Caco-2 (cell line): ENCODE results near the gene KLF16. TPM values are rescaled to one million over a fixed set of nuclear protein-coding genes. Genes with fewer than 3 reads are reported as not detected.

Experiments used
- BruUV-seq: library from RNA; stranded (reverse); fragments of 400-500 nt; replicated peaks from 2 replicates; lab custom pipeline; 2021; lab: Mats Ljungman, UMichigan
- CTCF ChIA-PET: fragments of 300-600 bp; sonication (Branson Sonifier 250); formaldehyde crosslinking; loops from one replicate; lab custom pipeline; 2022; ENCODE audit warnings: antibody characterized with exemption; lab: Charles Lee
- POLR2A ChIA-PET: fragments of 300-600 bp; sonication (Branson Sonifier 250); formaldehyde crosslinking; loops from one replicate; lab custom pipeline; 2022; ENCODE audit warnings: antibody characterized with exemption; lab: Charles Lee
- DNase-seq, 2 experiments: peaks; one replicate each; pipeline versions ENCODE4 v3.0.0 to v3.0.0-alpha.2; 2020 to 2022
- H3K27me3 ChIP-seq: replicated peaks from 2 replicates; pipeline ENCODE4 v1.6.0; 2011; ENCODE audit warnings: low read length; ENCODE audit not compliant: control insufficient read depth, insufficient read depth
- H3K36me3 ChIP-seq: 2 replicates; pipeline ENCODE4 v1.5.1; 2011; ENCODE audit warnings: low read length; ENCODE audit not compliant: control insufficient read depth, insufficient read depth
- H3K4me1 ChIP-seq: fragments of 250-450 bp; sonication (Bioruptor Pico); 2 replicates; pipeline ENCODE4 v1.5.1; 2020; ENCODE audit warnings: mild to moderate bottlenecking
- H3K4me3 ChIP-seq: 2 replicates; pipeline ENCODE4 v1.5.1; 2011; ENCODE audit warnings: low read depth, mild to moderate bottlenecking, control low read depth, low read length
- H3K9me3 ChIP-seq: fragments of 250-450 bp; sonication (Bioruptor Pico); 2 replicates; pipeline ENCODE4 v1.5.1; 2020; ENCODE audit warnings: mild to moderate bottlenecking, moderate library complexity
- H3K27ac Mint-ChIP-seq: one replicate; pipeline ENCODE4 v1.8.0; 2022; ENCODE audit warnings: mixed read lengths; ENCODE audit not compliant: unreplicated experiment
- H3K27me3 Mint-ChIP-seq: one replicate; pipeline ENCODE4 v1.8.0; 2022; ENCODE audit warnings: mixed read lengths; ENCODE audit not compliant: insufficient read depth, unreplicated experiment
- H3K36me3 Mint-ChIP-seq: one replicate; pipeline ENCODE4 v1.8.0; 2022; ENCODE audit warnings: mild to moderate bottlenecking, mixed read lengths; ENCODE audit not compliant: insufficient read depth, unreplicated experiment
- H3K4me1 Mint-ChIP-seq: one replicate; pipeline ENCODE4 v1.8.0; 2022; ENCODE audit warnings: low read depth, mixed read lengths; ENCODE audit not compliant: unreplicated experiment
- H3K4me3 Mint-ChIP-seq: one replicate; pipeline ENCODE4 v1.8.0; 2022; ENCODE audit warnings: mild to moderate bottlenecking, moderate library complexity, mixed read lengths; ENCODE audit not compliant: unreplicated experiment
- H3K9me3 Mint-ChIP-seq: one replicate; pipeline ENCODE4 v1.8.0; 2022; ENCODE audit warnings: mixed read lengths; ENCODE audit not compliant: unreplicated experiment
- intact Hi-C: fragments of 100-400 bp; cut with micrococcal nuclease; formaldehyde crosslinking; loops from one replicate; pipeline ENCODE4 v1.10.0; 2022; ENCODE audit not compliant: unreplicated experiment
- total RNA-seq: library from RNA; stranded (reverse); gene quantifications from 2 replicates; pipeline ENCODE4 v1.2.3, GENCODE V29; 2022
- TF ChIP-seq, protein P1 (sequence below), 2 experiments: fragments of 200-600 bp in 1 of 2; IDR thresholded peaks; 1 replicate in 1 of 2; 2 replicates in 1 of 2; pipeline versions ENCODE4 v1.5.1 to v1.8.0; 2011 to 2022; ENCODE audit warnings: antibody characterized with exemption in 1 of 2, control low read depth in 1 of 2, inconsistent platforms in 1 of 2, low read depth in 1 of 2, low read length in 1 of 2, mild to moderate bottlenecking in 1 of 2, moderate library complexity in 1 of 2; ENCODE audit not compliant: insufficient read depth in 1 of 2, severe bottlenecking in 1 of 2, unreplicated experiment in 1 of 2

The KLF16 gene
- total RNA-seq, 1 experiment from 2014 or later: 26.8 TPM

DNA sequence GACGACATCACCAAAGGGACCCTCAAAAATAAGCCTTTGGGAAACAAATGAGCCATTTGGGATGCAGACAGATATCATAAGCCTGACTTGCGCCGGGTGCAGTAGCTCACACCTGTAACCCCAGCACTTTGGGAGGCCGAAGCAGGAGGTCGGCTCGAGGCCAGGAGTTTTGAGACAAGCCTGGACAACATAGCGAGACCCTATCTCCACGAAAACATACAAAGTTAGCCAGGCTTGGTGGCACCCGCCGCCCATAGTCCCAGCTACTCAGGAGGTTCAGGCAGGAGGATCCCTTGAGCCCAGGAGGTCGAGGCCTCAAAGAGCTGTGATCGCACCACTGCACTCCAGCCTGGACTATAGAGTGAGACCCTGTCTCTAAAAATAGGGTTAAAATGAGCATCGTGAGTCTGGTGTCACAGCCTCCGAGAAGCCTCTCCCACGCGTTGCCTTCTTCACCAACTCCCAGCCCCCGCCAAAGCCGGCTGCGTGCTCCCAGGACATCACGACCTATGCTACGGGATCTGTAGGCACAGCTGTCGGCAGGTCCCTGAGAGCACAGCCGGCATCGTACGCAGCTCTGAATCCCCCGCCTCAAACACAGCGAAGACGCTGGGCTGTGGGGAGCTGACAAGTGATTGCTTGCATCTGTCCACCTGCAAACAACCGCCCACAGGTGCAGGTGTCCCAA, 16.7 kb downstream of the KLF16 start:
- H3K27me3 ChIP-seq: no peaks in the 10 kb centered on the region
- no TSS peak for BruUV-seq
- H3K4me1 Mint-ChIP-seq: no peaks in the 10 kb centered on the region

DNA sequence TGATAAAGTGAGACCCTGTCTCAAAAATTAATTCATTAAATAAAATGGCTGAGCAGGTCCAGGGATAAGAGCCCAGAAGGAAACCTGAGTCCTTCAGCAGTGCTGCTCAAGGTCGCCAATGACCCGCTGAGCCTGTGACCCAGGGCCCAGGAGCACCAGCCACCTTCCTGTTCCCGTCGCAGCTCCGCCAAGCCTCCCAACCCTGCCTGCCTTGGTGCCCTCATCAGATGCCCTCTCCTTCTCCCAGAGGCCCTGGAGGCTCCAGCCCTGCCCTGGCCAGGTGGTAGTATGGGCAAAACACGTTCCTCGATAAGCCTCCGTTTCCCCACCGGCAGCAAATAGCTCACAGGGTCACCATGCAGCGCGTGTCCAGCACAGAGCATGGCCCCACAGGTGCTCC, 17.7 kb downstream of the KLF16 start:
- peaks cover 35% of the 10 kb centered on the region for H3K36me3 Mint-ChIP-seq
- H3K4me3 Mint-ChIP-seq: no peak overlapping the region
- Histone ChIP-seq H3K4me3 (no peak overlapping the region), H3K36me3 (no peaks in the 10 kb centered on the region), H3K4me1 (peaks cover 4% of the 10 kb centered on the region; the same call in 1 of the 2 replicates), H3K9me3 (no peaks in the 10 kb centered on the region), H3K27me3 (no peaks in the 10 kb centered on the region)
- H3K27ac Mint-ChIP-seq: no peak overlapping the region
- intact Hi-C loops: no loop called here
- CTCF ChIA-PET: interaction anchor here (1.2 to 1.3 kb wide), 2 partner anchors 11 to 19 kb away, joined by 3 read pairs; no protein-coding TSS in a partner anchor
- TF ChIP-seq, protein P1, sequence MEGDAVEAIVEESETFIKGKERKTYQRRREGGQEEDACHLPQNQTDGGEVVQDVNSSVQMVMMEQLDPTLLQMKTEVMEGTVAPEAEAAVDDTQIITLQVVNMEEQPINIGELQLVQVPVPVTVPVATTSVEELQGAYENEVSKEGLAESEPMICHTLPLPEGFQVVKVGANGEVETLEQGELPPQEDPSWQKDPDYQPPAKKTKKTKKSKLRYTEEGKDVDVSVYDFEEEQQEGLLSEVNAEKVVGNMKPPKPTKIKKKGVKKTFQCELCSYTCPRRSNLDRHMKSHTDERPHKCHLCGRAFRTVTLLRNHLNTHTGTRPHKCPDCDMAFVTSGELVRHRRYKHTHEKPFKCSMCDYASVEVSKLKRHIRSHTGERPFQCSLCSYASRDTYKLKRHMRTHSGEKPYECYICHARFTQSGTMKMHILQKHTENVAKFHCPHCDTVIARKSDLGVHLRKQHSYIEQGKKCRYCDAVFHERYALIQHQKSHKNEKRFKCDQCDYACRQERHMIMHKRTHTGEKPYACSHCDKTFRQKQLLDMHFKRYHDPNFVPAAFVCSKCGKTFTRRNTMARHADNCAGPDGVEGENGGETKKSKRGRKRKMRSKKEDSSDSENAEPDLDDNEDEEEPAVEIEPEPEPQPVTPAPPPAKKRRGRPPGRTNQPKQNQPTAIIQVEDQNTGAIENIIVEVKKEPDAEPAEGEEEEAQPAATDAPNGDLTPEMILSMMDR (IDR thresholded peaks at IDR 0.05; ENCODE audit: insufficient read depth in 1 of 2, low read depth in 1 of 2, low read length in 1 of 2, severe bottlenecking in 1 of 2, unreplicated experiment in 1 of 2): no peak
- no peaks in the 10 kb centered on the region for H3K9me3 Mint-ChIP-seq
- no peak for DNase-seq
- POLR2A ChIA-PET: no interaction called here
- H3K27me3 Mint-ChIP-seq: no peaks in the 10 kb centered on the region
- BruUV-seq: no TSS peak
- H3K4me1 Mint-ChIP-seq: no peaks in the 10 kb centered on the region

More for the DNA sequence above, 16.7 kb downstream of the KLF16 start:
- no peak for DNase-seq
- peak overlapping the region; percentile 98 for H3K27ac Mint-ChIP-seq
- CTCF ChIA-PET: interaction anchor here (1.2 kb wide), 1 partner anchor 12 kb away, joined by 3 read pairs; no protein-coding TSS in a partner anchor
- Histone ChIP-seq H3K36me3 (no peaks in the 10 kb centered on the region), H3K4me3 (peak overlapping the region; percentile 77), H3K4me1 (peaks cover 4% of the 10 kb centered on the region; the same call in 1 of the 2 replicates), H3K9me3 (no peaks in the 10 kb centered on the region)
- H3K4me3 Mint-ChIP-seq: peak overlapping the region; percentile 95
- no peaks in the 10 kb centered on the region for H3K27me3 Mint-ChIP-seq
- POLR2A ChIA-PET: interaction anchor here (1.3 kb wide), 1 partner anchor 9 kb away, joined by 3 read pairs; no protein-coding TSS in a partner anchor
- no peaks in the 10 kb centered on the region for H3K9me3 Mint-ChIP-seq
- intact Hi-C loops: no loop called here
- H3K36me3 Mint-ChIP-seq: peaks cover 43% of the 10 kb centered on the region
- TF ChIP-seq, protein P1 (IDR thresholded peaks at IDR 0.05; ENCODE audit: insufficient read depth in 1 of 2, low read depth in 1 of 2, low read length in 1 of 2, severe bottlenecking in 1 of 2, unreplicated experiment in 1 of 2): no peak

DNA sequence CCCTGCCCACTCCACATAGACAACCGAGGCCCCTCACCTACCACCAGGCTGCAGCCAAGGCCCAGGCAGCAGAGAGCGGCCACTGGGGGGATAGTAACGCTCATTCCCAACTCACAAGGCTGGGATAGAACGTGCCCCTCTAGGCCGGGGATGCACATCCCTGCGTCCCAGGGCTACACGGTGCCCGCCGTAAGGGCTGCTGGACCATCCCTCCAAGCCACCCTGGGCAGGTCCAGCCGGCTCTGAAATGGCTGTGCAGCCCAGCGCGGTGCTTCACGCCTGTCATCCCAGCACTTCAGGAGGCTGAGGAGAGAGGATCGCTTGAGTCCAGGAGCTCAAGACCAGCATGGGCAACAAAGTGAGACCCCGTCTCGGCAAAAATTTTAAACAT, 18.3 kb downstream of the KLF16 start:
- H3K4me1 ChIP-seq: peaks cover 4% of the 10 kb centered on the region; the same call in 1 of the 2 replicates
- ChIA-PET CTCF (interaction anchor here (1.2 to 1.3 kb wide), 2 partner anchors 10 to 19 kb away, joined by 3 read pairs; no protein-coding TSS in a partner anchor), POLR2A (no interaction called here)
- H3K36me3 Mint-ChIP-seq: peaks cover 40% of the 10 kb centered on the region
- TF ChIP-seq, protein P1 (IDR thresholded peaks at IDR 0.05; ENCODE audit: insufficient read depth in 1 of 2, low read depth in 1 of 2, low read length in 1 of 2, severe bottlenecking in 1 of 2, unreplicated experiment in 1 of 2): no peak
- intact Hi-C loops: no loop called here
- no peaks in the 10 kb centered on the region for H3K9me3 Mint-ChIP-seq
- H3K4me3 Mint-ChIP-seq: no peak overlapping the region
- no peaks in the 10 kb centered on the region for H3K4me1 Mint-ChIP-seq
- no TSS peak for BruUV-seq
- H3K27me3 Mint-ChIP-seq: no peaks in the 10 kb centered on the region
- no peaks in the 10 kb centered on the region for H3K36me3 ChIP-seq
- H3K27ac Mint-ChIP-seq: no peak overlapping the region
- no peak overlapping the region for H3K4me3 ChIP-seq
- no peaks in the 10 kb centered on the region for H3K27me3 ChIP-seq
- H3K9me3 ChIP-seq: no peaks in the 10 kb centered on the region
- DNase-seq: no peak
